HG02571 (cell line): ENCODE results near the gene NFE2L1.
A peak's percentile ranks its signal among the peaks of the same experiment; 100 is the strongest.

Experiments used
- ATAC-seq: cut with Tn5 transposase; IDR thresholded peaks from one replicate; pipeline ENCODE4 v1.9.1; 2021; ENCODE audit warnings: mild to moderate bottlenecking, moderate library complexity; ENCODE audit not compliant: unreplicated experiment

Gene NFE2L1

GRCh38 chr17:48107137-48108055 is 59.2 kb downstream of the NFE2L1 start, which contains the start of gene SNX11:
TSS of gene SNX11 (plus strand) at chr17:48107766. CDS start at chr17:48112044, 4,278 bp downstream.
- peak; percentile 83 for ATAC-seq

- no peak for ATAC-seq
Measured at GRCh38 chr17:48110761-48111160, 62.6 kb downstream of the NFE2L1 start.
